Measurements from ENCODE around the gene CHGA. TPM values are rescaled to one million over a fixed set of nuclear protein-coding genes. Genes with fewer than 3 reads are reported as not detected.
A peak's percentile ranks its signal among the peaks of the same experiment; 100 is the strongest.

The CHGA gene
- total RNA-seq = under 1 TPM in 2 of 6 donors, not detected in 4; 0.46 to 0.81 TPM

GRCh38 chr14:92922883-92923743 is at the start of gene CHGA:
Gene CHGA (plus strand): TSS chr14:92923150. CDS start chr14:92923360, 210 bp downstream.
- H3K4me1 ChIP-seq = peaks cover 0 to 10% (median 0%) of the 10 kb centered on the region in 4 donors
- H3K27ac ChIP-seq = no peak within 1 kb of the TSS
- H3K27me3 ChIP-seq = peaks cover 0 to 10% (median 2%) of the 10 kb centered on the region in 4 donors

GRCh38 chr14:92874962-92875661 is 47.8 kb upstream of the CHGA start:
- Histone ChIP-seq H3K4me1 (peaks cover 0 to 2% (median 0%) of the 10 kb centered on the region in 4 donors), H3K9me3 (no peaks in the 10 kb centered on the region), H3K27me3 (no peaks in the 10 kb centered on the region), H3K36me3 (no peaks in the 10 kb centered on the region), H3K4me3 (no peak overlapping the region), H3K27ac (no peak overlapping the region)
- WGBS, 2 donors = 43% methylated on average over 8 to 13 of the region's 13 CpGs
- TF ChIP-seq POLR2AphosphoS5 (IDR thresholded peaks at IDR 0.05) = no peak
- TF ChIP-seq CTCF (IDR thresholded peaks at IDR 0.05) = no peak
- TF ChIP-seq POLR2A (IDR thresholded peaks at IDR 0.05) = no peak
- TF ChIP-seq EP300 (IDR thresholded peaks at IDR 0.05) = no peak
- DNase-seq (no peak), ATAC-seq (ENCODE audit: low FRiP score in 2 of 2) (no peak)

More at GRCh38 chr14:92922883-92923743, at the start of gene CHGA:
- no peak within 1 kb of the TSS for H3K4me3 ChIP-seq
- 14 to 15% methylated on average over 17 to 58 of the region's 86 CpGs for WGBS, 2 donors
- DNase-seq (peak in 1 of 2 donors; percentile 92), ATAC-seq (ENCODE audit: low FRiP score in 2 of 2) (peak; percentile 31 to 70)
- no peak for TF ChIP-seq EP300 (IDR thresholded peaks at IDR 0.05)
- no peak for TF ChIP-seq POLR2AphosphoS5 (IDR thresholded peaks at IDR 0.05)
- TF ChIP-seq POLR2A (IDR thresholded peaks at IDR 0.05) = no peak
- TF ChIP-seq CTCF (IDR thresholded peaks at IDR 0.05) = no peak
- no peaks in the 10 kb centered on the region for H3K9me3 ChIP-seq
- no peaks in the 10 kb centered on the region for H3K36me3 ChIP-seq

- no peak overlapping the region for H3K4me3 ChIP-seq
- no peaks in the 10 kb centered on the region for H3K36me3 ChIP-seq
- DNase-seq = no peak
- H3K9me3 ChIP-seq = no peaks in the 10 kb centered on the region
- no peak overlapping the region for H3K27ac ChIP-seq
- no peaks in the 10 kb centered on the region for H3K27me3 ChIP-seq
- peaks cover 0 to 2% (median 0%) of the 10 kb centered on the region in 4 donors for H3K4me1 ChIP-seq
- no peak for ATAC-seq (ENCODE audit: low FRiP score in 2 of 2)
- 39 to 46% methylated on average over 11 to 18 of the region's 18 CpGs for WGBS, 2 donors
- TF ChIP-seq EP300 (IDR thresholded peaks at IDR 0.05) (no peak), POLR2AphosphoS5 (IDR thresholded peaks at IDR 0.05) (peak in 1 of 2 donors; percentile 50)
Measured at GRCh38 chr14:92877757-92878431, 45.1 kb upstream of the CHGA start.

GRCh38 chr14:92880351-92880750 is 42.6 kb upstream of the CHGA start:
- Histone ChIP-seq H3K36me3 (no peaks in the 10 kb centered on the region), H3K4me3 (no peak overlapping the region), H3K4me1 (peaks cover 0 to 2% (median 0%) of the 10 kb centered on the region in 4 donors), H3K27ac (no peak overlapping the region), H3K9me3 (no peaks in the 10 kb centered on the region), H3K27me3 (no peaks in the 10 kb centered on the region)
- ATAC-seq (ENCODE audit: low FRiP score in 2 of 2) = no peak
- DNase-seq = no peak
- WGBS, 2 donors = 88 to 90% methylated on average over 7 of the region's 7 CpGs
- no peak for TF ChIP-seq POLR2AphosphoS5 (IDR thresholded peaks at IDR 0.05)

GRCh38 chr14:92880851-92881250 is 42.1 kb upstream of the CHGA start:
- Histone ChIP-seq H3K9me3 (no peaks in the 10 kb centered on the region), H3K4me3 (no peak overlapping the region), H3K27me3 (no peaks in the 10 kb centered on the region), H3K27ac (no peak overlapping the region), H3K36me3 (no peaks in the 10 kb centered on the region), H3K4me1 (peaks cover 0 to 2% (median 0%) of the 10 kb centered on the region in 4 donors)
- DNase-seq (no peak), ATAC-seq (ENCODE audit: low FRiP score in 2 of 2) (peak in 1 of 2 donors; percentile 42)
- no peak for TF ChIP-seq POLR2AphosphoS5 (IDR thresholded peaks at IDR 0.05)
- peak in 2 of 6 experiments; percentile 5 to 19 for TF ChIP-seq CTCF (IDR thresholded peaks at IDR 0.05)
- WGBS, 2 donors = 50 to 62% methylated on average over 9 to 12 of the region's 12 CpGs

All from upper lobe of left lung (tissue), 6 donors.